ENCODE results near the gene DDX39A.
A peak's percentile ranks its signal among the peaks of the same experiment; 100 is the strongest.

DNA sequence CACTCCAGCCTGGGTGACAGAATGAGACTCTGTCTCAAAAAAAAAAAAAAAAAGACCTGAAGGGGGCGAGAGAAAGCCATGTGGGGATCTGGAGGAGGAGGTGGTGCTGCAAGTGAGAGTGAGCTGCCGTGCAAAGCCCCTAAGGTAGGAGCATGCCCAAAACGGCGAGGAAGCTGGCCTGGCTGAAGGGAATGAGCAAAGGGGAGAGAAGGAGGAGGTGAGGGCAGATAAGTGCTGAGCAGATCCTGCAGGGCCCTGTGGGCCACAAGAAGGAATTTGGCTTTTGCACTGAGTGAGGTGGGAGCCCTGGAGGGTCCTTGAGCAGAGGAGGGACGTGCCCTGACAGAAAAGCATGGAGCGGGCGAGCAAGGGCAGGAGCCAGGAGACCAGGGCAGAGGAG, 57.3 kb downstream of the DDX39A start:
- TF ChIP-seq, protein P1, sequence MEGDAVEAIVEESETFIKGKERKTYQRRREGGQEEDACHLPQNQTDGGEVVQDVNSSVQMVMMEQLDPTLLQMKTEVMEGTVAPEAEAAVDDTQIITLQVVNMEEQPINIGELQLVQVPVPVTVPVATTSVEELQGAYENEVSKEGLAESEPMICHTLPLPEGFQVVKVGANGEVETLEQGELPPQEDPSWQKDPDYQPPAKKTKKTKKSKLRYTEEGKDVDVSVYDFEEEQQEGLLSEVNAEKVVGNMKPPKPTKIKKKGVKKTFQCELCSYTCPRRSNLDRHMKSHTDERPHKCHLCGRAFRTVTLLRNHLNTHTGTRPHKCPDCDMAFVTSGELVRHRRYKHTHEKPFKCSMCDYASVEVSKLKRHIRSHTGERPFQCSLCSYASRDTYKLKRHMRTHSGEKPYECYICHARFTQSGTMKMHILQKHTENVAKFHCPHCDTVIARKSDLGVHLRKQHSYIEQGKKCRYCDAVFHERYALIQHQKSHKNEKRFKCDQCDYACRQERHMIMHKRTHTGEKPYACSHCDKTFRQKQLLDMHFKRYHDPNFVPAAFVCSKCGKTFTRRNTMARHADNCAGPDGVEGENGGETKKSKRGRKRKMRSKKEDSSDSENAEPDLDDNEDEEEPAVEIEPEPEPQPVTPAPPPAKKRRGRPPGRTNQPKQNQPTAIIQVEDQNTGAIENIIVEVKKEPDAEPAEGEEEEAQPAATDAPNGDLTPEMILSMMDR (IDR thresholded peaks at IDR 0.05; ENCODE audit: low read length) = peak; percentile 25; the same call in 1 of the 2 replicates
- TF ChIP-seq EZH2 (IDR thresholded peaks at IDR 0.05; ENCODE audit: borderline replicate concordance, low read length) = no peak
